SIG-M5 treated with dmso at 0.1 percent for 504 hours (cell line): ENCODE data around the gene KLC1.

ENCODE experiments used
- DNase-seq: peaks from one replicate; lab custom pipeline; 2025; ENCODE audit not compliant: unreplicated experiment; lab: John Stamatoyannopoulos, UW

The KLC1 gene

GRCh38 chr14:103657471-103657870 lies 28.5 kb downstream of the KLC1 start:
- no peak for DNase-seq

GRCh38 chr14:103659631-103660030 lies 30.6 kb downstream of the KLC1 start:
- DNase-seq: no peak

GRCh38 chr14:103662029-103662428 lies 33.0 kb downstream of the KLC1 start:
- DNase-seq: no peak

GRCh38 chr14:103662591-103662990 lies 33.6 kb downstream of the KLC1 start:
- DNase-seq: no peak

GRCh38 chr14:103663506-103663905 lies 34.5 kb downstream of the KLC1 start:
- DNase-seq: no peak

GRCh38 chr14:103667671-103668070 lies 38.7 kb downstream of the KLC1 start:
- DNase-seq: no peak

- no peak for DNase-seq
Observed at GRCh38 chr14:103668117-103668516, 39.1 kb downstream of the KLC1 start.

GRCh38 chr14:103669370-103669769 lies 40.4 kb downstream of the KLC1 start:
- DNase-seq: no peak

- no peak for DNase-seq
Observed at GRCh38 chr14:103671911-103672310, 42.9 kb downstream of the KLC1 start.

- no peak for DNase-seq
Observed at GRCh38 chr14:103675957-103676356, 46.9 kb downstream of the KLC1 start.

- DNase-seq: no peak
Observed at GRCh38 chr14:103676881-103677675, 48.1 kb downstream of the KLC1 start.

- DNase-seq: peak; percentile 56
Observed at GRCh38 chr14:103679351-103679750, 50.3 kb downstream of the KLC1 start.

GRCh38 chr14:103680491-103681231 lies 51.6 kb downstream of the KLC1 start:
- no peak for DNase-seq

- DNase-seq: no peak
Observed at GRCh38 chr14:103683139-103683538, 54.1 kb downstream of the KLC1 start.

- no peak for DNase-seq
Observed at GRCh38 chr14:103684471-103684870, 55.5 kb downstream of the KLC1 start.

GRCh38 chr14:103684871-103685270 lies 55.9 kb downstream of the KLC1 start:
- no peak for DNase-seq

- DNase-seq: no peak
Observed at GRCh38 chr14:103685276-103686211, 56.5 kb downstream of the KLC1 start.

- DNase-seq: no peak
Observed at GRCh38 chr14:103686831-103687485, 57.9 kb downstream of the KLC1 start.

GRCh38 chr14:103687712-103688111 lies 58.7 kb downstream of the KLC1 start:
- DNase-seq: no peak

GRCh38 chr14:103688441-103688840 lies 59.4 kb downstream of the KLC1 start:
- no peak for DNase-seq
